ENCODE data around the gene OPN3.

The OPN3 gene

DNA sequence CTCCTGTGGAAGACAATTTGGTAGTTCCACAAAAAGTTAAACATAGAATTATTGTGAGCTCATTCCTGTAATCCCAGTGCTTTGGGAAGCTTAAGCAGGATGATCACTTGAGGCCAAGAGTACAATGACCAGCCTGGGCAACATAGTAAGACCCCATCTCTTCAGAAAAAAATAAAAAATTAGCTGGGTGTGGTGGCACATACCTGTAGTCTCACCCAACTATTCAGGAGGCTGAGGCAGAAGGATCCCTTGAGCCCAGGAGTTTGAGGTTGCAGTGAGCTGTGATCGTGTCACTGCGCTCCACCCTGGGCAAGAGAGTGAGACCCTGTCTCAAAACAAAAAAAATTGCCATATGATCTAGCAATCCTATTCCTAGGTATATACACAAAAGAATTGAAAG is 4.1 kb upstream of the OPN3 start:
- no peak for DNase-seq

DNA sequence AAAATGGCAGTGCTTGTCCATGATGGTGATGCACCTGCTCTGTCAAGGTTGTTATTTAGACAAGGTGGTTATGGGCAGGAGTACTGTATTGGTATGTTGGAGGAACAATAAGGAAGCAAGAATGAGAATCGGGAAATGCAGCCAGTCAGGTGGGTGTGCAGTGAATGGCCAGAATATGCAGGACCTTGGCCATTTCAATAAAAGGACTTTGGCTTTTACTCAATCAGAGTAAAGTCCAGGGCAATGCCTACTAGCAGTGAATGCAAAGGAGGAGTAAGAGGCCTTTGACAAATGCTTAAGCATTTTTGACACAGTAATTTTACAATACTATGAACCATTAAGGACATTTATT is 2.4 kb upstream of the OPN3 start:
- no peak for DNase-seq

DNA sequence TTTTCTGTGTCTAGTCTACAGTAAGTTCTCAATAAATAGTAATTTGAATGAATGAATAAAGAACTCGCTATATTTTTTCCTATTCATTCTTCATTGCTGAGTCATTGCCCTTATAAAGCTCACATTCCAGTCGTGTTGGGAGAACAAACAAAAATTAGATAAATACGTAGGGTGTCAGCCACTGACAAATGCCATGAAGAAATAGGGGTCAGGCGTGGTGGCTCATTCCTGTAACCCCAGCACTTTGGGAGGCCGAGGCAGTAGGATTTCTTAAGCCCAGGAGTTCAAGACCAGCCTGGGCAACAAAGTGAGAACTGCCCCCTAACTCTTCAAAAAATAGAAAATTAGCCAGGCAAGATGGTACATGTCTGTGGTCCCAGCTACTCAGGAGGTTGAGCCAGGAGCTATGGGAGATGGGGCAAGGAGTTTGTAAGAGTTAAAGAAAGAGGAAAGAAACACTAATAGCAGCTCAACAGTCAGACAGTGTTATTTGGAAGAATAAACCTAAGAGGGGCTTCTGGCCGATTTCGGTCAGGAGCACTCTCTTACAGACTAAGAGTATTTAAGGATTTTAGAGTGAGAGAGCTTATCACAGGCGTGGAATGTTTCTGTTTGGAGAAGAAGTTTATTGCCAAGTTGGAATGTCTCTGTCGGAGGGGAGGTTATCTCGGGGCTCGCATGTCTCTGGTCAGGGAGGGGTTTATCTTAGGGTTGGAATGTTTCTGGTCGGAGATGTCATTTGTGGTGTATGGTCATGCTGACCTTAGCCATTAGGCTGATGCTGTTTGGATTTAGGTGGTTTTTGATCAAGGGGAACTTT is 1.8 kb upstream of the OPN3 start:
- no peak for DNase-seq

DNA sequence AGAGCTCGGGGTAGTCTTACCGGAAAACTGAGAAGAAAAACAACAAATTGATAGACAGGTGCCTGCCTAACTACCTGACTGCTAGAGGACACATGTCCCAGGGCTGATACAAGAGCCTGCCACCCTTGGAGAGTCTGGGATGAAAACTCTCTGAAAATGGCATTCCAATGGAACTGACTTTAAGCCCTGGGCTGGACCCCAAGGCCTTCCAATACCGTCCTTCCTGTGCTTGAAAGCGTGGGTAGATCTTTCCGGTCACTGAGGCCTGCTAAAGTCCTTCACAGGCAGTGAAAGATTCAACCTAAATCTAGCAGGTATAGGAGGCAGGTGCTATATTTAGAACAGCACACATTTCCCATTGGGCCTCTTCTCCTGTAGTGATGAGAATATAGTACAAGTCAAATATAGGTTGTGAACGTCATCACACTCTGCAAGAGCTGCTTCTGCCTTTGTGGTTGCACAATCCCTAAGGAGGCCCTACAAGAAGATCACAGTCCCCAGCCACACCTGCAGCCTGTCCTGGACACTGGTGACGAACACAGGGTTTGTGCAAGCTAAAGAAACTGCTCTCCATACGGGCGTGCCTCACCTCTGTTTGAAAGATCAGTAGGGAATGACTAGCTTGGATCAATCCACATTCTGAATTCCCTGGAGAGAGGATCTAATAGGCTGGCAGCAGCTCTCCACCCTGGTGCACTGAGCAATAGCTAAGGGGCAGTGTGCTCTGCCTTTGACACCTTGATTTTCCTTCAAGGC is 876 bp upstream of the OPN3 start:
- DNase-seq, result no peak

DNA sequence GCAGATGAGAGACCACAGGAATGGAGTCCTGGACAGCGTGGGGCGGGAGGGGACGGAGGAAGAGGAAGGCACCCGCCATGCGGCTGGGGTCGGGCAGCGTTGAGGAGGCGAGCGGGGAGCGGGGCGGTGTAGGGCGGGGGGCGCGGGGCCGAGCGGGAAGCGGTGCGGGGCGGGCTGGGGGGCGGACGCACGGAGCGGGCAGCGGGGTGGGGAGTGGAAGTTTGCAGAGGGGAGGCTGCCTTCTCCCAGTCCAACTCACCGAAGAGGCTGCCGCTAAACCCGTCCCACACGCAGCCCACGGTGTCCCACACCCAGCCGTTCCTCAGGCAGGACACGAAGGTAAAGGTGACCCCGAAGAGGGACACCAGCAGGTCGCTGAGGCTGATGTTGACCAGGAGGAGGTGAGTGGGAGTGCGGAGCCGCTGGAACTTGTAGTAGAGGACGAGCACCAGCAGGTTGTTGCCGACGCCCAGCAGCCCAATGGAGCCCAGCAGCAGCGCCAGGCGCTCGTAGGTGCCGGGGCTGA is 483 bp downstream of the OPN3 start:
- DNase-seq, result no peak

DNA sequence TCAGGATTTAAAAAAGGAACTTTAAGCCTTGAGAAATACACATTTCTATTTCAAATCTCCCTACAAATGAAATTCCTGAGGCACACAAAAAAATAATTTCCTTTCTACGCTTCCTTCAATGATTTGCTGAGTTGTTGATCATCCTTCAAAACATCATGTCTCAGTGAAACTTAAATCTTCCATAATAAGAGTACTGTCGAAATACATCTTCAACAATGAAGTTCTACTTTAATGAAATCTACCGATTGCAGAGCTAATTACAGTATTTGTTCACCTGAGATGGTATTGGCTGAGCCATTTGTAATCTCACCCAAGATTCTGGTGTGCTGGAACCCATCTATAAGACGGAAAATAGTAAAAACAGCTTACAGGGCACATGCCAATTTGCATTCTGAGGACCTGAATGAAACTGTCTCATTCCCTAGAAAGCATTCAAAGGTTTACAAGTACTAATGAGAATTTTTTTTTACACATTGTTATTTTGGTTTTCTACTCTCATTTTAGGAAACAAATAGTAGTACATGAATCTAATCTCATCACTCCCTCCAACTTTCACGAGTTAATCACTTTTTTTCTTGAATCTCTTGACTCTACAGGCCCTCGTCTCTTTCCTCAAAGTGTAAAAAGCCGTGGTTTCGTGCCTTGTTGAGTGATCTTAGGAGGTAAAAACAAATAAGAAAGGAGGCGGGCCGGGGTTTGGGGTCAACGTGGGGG is 1.1 kb downstream of the OPN3 start:
- no peak for DNase-seq

DNA sequence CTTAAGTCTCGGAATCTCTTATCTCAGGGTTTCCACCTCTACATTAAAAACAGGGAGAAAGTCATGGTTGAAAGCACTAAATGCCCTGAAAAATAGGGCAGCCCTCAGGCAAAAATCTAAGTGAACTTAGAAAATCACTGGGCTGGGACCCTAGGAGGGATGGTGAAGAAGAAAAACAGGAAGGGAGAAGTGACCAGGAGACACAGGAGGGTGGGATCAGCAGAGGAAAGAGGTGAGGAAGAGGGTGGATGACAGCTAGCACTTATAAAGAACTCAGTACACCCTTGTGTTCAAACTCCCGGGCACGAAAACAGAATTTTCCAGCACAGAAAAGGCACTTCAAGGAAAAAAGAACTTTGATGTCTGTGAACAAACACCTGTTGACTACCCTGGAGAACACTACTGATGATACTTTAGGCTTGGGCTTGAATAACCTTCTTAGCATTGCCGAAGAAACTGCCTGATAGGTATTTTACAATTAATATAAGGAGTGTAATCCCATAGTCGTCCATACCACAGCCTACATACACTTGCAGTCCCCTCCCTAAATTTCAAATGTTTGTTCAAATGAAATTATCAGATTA is 2.0 kb downstream of the OPN3 start:
- DNase-seq, result no peak

DNA sequence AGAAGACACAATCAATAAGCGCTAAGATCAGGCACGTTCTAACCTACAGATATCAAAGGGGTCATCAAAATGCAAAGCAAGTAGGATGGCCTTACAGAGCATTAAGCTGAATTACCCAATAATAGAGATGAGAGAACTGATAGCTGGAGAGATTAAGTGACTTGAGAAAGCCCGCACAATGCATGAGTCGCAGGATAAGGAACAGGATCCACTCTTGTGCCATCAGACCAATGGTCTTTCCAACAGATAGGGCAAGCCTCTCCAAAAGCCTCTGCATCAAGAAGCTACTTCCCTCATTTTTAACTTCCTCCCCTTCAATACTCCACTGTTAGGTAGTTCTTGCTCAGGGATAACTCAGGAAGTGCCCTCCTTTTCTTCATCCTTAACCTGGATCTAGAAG is 2.6 kb downstream of the OPN3 start:
- DNase-seq, result no peak

DNA sequence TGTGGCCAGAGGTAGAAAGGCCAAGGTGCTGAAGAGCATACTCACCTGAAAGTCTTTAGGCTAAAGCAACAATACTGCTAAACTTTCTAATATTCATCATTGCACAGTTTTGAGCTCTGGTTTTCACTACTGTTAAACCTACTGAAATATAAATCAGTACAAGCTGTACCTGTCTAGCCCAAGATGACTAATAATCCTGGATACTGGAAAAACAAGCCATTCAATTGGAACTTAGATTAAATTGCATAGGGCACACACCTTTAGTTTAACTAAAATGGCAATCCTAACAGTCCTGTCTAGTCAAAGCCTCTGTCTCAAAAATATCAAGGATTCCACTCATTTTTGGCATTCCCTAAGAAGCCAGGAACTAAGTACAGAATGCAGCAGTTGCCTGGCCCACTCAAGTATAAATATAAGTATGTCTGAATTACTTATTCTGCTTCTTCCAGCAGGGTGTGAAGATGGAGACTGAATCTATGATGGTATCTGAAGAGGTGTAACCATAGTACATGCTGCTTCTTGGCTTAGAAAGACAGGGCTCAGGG is 3.1 kb downstream of the OPN3 start:
- DNase-seq, result no peak

DNA sequence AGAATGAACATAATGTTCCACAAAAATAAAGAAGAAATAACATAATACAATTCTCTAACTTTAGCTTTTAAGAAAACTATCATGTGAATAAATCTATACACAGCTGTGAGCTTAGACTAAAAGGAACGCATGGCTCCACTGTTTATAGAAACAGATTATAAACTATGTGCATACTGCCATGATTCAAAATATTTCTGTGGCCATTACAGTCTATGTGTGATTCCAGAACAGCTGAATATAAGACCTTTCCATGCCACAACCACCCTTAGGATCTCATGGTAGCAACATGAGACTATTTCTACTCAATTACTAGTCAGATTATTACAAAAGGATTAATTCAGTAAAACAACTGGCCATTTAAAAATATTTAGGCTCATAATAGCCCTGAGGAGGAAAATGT is 3.9 kb downstream of the OPN3 start:
- no peak for DNase-seq

DNA sequence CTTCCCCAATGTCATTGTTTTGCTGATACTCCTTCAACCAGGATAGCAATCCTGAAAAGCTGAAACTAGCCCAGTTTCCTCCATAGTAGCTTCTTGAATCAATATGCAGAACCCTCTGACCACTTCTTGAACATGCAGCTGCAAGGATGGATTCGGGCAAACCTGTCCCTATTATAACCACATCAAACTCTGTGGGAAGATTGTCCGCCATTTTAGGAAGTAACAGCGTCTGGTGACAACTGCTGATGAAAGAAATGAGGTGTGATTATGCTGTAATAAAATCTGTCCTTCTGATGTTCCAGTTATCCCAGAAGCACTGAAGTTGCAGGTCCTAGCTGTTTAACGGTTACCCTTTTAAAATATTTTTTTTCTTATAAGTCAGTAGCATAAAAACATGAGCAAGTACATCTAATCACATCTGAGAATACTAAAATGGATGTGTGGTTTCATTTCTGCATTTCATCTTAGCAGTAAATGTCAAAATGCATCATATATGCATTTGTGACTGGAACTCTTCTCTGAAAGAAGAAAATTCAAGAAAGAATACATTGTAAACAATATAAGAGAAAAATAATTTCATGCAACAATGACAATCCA is 4.5 kb downstream of the OPN3 start:
- no peak for DNase-seq

DNA sequence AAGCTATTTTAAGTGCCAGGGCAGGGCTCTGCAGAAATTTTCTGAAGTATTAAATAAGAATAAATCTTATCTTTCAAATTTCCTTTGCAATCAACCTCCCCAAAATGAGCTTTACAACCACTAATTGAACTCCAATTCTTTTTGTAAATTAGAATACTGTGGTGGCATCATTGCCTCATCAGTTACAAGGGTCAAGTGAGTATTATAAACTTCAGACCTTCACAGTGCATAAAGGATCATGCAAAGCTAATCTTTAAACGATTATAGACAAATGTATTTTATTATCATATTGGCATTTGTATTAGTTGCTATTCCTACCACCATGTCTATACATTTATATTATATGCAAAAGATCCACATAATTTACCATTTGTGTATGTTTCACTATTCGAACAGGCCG is 7.2 kb downstream of the OPN3 start:
- no peak for DNase-seq

DNA sequence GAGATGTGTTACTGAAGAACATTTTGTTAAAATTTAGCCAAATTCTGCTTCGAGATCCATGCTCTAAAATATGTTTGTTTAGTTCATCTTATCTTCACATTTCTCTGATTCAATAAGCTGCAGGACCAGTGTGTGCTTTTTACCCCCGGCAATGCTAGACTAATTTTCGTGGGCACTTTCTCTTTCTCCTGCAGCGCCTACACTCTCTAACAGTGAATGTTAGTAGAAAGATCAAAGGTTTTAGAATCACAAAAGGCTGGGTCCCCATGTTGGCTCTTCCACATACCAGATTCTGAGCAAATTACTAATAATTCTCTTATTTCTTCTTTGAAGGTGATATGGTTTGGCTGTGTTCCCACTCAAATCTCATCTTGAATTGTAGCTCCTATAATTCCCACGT is 8.5 kb downstream of the OPN3 start:
- DNase-seq, result no peak

DNA sequence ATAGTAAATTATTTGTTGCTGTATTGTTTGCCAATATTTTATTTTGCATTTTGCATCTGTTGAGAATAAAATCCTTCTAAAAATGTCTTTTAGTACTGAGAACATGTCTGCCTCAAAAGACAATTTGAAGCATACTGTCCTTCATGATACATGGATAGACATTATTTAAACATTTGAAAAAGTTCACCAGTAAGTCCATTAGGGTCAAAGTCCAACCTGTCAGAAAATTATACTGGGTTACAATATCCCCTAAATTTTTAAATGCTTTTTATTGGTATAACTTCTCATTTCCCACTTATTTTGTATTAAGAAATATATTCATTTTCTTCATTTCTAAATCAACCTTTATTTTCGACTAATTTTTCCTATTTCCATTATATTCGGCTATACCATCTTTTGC is 9.3 kb downstream of the OPN3 start:
- no peak for DNase-seq

DNA sequence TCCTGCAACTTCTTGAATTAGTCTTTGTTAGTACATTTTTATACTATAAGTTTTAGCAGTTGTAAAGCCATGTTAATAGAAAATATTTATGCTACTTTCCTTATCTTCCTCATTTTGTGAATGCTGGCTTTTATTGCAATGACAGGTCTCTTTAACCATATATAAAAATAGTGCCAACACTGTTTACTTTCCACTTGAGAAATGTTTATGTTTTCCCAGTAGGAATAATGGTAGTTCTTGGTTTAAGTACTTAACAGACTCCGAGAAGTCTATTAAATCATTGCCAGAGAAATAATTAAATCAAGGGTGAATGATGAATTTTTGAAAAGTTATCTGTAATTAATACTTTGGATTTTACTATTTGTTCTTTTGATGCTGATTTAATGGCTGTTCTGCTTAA is 9.7 kb downstream of the OPN3 start:
- no peak for DNase-seq

DNA sequence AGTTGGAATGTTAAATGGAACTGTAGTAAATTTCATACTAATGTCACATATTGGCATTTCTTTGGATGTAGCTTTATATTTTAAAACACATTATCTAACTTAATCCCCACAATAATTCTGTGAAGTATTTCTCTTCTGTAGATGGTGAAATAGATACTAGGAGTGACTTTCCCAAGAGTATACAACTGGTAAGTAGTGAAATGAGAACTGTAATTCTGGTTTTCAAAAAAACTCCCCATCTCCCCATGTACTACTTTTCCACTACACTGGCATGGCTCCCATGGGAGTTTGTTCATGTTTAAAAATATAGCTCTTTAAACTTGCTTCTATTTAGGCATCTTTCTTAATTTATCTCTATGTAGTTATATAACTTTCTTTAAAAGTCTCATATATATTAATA is 10.2 kb downstream of the OPN3 start:
- DNase-seq, result no peak

DNA sequence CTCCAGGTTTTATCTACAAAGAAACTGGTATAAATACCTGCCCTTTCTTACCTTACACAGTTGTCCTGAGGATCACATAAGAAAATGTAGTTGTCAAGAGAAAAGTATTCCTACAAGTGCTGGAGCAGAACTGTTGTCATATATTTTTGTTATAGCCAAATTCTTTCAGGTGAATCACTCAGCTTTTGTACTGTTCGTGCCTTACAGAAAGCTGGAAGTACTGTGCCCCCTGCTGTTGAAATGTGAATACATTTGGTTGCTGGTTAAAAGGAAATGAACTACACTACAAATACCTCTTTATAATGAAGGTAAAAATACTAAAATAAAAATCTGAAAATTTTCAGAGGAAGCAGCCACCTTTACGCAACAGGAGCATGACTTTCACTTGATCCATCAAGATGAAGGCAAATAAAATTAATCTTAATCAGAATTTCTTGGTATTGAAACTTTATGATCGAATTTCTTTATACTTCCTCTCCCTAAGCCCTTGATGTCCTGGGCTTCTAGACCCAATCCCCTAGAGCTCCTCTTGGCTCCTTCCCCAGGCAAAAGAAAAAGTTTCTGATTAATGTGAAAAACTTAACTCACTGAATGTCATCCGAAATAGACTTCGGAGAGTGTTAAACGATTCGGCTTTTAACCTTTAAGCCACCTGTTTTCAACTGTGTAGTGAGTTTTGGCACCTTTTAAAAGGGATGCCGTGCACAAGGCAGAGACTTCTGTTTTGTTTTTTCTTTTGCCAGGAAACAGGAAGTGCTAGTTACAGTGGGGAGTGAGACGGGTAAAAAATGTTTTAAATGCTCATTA is 12.5 kb downstream of the OPN3 start:
- no peak for DNase-seq

DNA sequence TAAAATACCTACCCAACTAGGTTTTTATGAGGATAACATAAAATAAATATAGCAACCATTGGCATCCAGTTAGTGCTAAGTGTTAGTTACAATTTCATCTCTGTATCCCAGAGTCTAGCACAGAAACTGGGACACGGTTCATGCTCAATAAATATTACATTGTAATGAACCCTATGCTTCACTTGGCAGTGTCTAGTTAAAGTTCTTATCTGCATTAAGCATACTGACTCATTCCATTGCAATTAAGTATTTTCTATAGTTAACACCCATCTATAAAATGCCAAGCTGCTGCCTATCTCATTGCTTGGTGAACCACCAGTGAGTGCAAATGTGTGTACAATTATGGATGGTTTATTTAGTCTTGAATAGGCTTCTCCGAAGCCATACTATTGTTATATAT is 15.2 kb downstream of the OPN3 start:
- DNase-seq, result no peak

DNA sequence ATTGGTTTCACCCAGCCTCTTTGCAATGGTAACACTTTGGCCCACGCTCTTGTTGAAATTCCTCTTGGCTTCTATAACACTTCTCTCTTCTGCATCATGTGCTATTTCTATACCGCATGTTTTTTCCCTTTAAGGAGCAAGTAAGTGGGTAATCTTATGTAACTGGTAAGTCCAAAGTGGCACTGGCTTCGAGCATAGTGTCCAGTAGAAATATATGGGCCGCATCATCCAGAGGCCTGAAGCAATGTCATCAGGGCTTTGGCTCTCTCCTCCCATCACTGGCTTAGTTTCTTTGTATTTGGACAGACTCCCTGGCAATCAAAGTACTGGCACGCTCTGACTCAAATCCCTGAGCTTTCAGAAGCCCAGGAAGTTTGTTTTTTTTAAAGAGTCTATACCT is 17.5 kb downstream of the OPN3 start:
- no peak for DNase-seq

DNA sequence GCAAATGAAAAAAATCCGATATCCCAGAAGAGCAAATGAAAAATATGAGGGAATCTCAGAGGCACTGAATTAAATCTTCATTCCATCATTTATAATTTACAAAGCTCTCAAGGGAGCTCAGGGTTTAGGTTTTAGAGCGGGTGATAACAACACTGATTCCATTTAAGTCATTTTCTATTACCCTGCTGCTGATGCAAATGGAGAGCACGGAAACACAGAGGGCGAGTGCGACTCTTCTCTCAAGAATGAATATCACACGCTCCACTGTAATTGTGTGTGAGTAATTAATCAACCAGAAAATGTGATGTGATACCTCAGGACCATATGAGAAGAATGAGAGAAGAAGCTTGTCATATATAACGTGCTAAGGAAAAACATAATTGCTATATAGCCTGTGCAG is 22.7 kb downstream of the OPN3 start:
- DNase-seq, result no peak

DNA sequence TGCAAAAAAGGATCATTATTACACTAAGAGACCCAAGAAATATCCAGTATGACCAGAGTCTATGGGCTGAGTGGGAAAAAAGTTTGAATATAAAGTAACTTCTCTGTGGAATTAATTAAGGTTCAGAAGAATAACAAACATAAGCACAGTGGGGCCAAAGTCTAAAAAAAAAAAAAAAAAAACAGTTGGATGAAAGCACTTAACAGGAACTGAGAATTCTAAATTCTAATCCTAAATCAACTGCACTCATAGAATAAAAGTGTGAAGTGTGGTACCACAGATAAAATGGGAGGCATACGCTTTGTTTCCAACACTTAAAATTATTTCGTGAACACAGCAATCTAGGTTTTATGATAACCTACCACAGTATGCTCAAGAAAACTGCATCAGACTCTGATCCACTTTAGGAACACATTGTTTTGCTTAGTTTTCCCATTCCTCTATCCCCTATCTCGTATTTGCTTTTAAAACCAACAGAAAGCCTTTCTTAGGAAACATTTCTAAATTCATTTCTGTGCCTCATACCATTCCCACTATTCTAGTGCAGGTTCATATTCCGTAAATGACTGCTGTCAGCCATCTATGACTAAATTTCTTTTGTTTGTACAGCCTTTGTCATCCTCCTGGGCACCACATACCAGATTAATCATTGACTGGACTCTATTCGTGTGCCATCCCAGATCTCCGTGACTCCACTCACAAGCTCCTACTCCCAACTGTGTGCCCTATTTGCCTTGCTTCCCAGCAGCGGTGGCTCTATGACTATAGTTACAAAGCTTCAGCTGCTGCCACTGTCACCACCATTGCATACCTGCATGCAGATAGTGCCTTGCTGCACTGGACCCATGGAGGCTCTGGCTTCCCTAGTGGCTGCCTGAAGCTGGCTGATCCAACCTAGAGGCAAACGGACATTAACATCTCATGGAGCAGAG is 24.9 kb downstream of the OPN3 start:
- no peak for DNase-seq
